Posterior vena cava (tissue), 2 donors: ENCODE data around the gene RTL1. TPM values are rescaled to one million over a fixed set of nuclear protein-coding genes. Genes with fewer than 3 reads are reported as not detected.

Source experiments
- DNase-seq: peaks from one replicate; pipeline ENCODE4 v3.0.0-alpha.2; 2020; ENCODE audit warnings: low spot score
- intact Hi-C, 2 donors: fragments of 100-400 bp; cut with DNase I; formaldehyde crosslinking; loops; one replicate each; pipeline versions ENCODE4 v1.14.1 to v1.14.2; 2022 to 2023
- total RNA-seq, 2 donors: library from RNA; stranded (reverse); fragmentation: NEBNext Ultra II Directional; extraction: Animal tissue kit (Norgen Biotek cat#: 25700); gene quantifications; one replicate each; pipeline ENCODE4 v1.2.1, GENCODE V29; 2021
- donor health status: DM: yes; HTN: yes; CAD: no.
- donor health status: DM: yes; HTN: yes; CAD: no.

The RTL1 gene
- total RNA-seq, 2 donors from 2014 or later: not detected

GRCh38 chr14:100857923-100858837, 45.3 kb downstream of the RTL1 start:
- intact Hi-C loops: no loop called here
- DNase-seq: peak; percentile 57

DNA sequence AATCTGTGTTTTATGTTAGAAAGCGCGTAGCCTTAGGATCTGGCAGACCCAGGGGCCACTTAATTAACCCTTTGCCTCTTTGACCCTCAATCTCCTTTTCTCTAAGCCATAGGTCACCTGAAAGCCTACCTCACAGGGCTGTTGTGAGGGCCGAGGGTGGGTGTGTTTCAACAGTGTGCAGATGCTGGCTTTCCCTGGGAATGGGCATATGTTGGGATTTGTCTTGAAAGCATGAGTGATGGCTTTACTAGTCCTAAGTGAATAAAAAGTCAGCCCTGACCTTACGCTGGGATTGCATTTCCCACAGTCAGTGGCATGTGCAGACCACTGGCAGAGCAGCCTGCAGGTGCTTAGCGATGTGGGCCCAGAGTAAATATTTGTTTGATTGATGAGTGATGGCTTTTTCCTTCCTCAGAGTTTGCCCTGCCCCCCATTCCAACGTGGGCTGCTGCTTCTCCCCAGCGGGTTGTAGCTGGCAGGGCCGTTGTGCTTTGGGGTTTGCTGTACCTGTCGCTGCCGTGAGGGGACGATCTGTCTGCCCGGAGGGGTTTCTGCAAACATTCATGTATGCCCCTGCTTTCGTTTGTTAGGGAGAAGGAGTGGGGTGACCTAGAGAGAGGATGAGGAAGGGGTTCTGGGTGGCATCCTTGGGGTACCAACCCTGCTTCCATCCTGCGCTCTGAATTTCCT, 46.1 kb downstream of the RTL1 start:
- peak; percentile 44 for DNase-seq
- intact Hi-C loops: no loop called here

- intact Hi-C loops: no loop called here
- DNase-seq: peak; percentile 67
These were observed 47.2 kb downstream of the RTL1 start for GRCh38 chr14:100856056-100856950.

DNA sequence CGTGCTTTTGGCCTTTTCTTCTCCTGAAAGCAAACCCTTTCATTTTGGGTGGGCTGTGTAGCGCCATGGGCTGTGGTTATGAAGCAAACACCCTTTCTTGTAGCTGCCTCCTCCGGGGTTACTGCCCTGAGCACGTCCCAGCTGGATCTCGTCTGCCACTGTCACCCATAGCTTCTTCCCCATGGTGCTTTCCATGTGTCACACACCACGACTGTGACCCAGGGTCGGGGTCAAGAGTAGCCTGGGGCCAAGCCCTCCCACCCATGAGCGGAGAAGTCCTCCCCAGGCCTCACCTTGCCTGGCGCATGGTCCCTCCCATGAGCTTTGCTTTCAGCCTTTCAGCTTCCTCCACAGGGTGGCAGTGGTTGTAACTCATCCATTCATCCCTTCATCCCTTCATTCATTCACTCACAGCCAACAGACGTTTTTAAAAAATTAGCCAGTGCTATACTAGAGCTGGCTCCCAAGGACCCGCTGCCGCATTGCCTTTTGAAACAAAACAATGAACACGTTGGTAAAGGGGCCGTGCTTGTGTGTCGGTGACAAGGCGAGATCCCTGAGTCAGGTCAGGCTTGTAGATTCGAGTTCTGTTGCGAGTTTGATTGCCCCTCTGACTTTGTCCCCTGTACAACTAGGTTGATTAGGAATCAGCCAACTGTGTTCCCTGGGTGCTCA, 48.1 kb downstream of the RTL1 start:
- DNase-seq: peak; percentile 67
- intact Hi-C loops: no loop called here

GRCh38 chr14:100854435-100854834, 49.1 kb downstream of the RTL1 start:
- intact Hi-C loops: no loop called here

DNA sequence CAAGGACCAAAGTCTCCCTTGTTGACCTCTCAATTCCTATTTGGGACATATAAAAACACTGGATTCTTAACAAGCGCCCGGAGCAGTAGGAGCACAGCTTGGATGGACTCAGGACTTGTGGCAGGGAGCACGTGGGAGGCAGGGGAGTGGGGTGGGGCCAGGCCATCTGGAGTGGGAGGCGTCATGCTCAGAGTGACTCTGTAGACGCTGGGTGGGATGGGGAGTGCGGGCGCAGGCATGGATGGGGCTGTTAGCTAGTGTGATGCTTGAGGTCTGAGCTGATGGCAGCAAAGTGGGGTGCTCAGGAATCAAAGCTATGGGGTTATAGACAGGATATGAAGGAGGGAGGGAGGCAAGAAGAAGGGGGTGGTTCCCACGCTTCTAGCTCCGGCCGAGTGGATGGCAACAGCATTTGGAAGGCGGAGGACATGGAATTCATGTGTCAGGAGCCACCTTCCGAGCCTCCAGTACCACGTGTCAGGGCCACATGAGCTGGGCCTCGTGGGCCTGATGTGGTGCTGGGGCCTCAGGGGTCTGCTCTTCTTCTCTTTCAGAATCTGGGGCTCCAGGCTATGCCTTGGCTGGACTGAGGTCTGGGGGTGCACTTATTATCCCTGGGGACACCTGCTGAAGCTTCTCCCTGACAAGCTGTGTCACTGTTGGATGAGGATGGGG, 51.4 kb downstream of the RTL1 start:
- intact Hi-C loops: no loop called here
- peak; percentile 68 for DNase-seq

More at GRCh38 chr14:100854435-100854834, 49.1 kb downstream of the RTL1 start:
- peak; percentile 36 for DNase-seq

DNA sequence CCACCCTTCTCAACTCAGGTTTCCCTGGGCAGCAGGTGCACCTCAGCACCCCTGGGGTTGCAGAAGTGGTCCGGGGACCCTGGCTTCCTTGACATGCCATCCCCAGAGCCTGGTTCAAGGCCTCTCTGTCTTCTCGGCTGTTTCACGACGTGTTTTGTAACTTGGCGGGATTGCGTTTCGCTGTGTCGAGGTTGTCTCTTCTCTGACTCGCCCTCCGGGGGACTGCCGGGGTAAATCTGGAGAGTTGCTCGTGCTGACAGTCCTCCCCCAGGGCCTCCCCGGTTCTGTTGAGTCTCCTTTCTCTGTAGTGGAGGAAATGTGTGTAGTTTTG, 52.0 kb downstream of the RTL1 start:
- intact Hi-C loops: no loop called here
- DNase-seq: no peak

DNA sequence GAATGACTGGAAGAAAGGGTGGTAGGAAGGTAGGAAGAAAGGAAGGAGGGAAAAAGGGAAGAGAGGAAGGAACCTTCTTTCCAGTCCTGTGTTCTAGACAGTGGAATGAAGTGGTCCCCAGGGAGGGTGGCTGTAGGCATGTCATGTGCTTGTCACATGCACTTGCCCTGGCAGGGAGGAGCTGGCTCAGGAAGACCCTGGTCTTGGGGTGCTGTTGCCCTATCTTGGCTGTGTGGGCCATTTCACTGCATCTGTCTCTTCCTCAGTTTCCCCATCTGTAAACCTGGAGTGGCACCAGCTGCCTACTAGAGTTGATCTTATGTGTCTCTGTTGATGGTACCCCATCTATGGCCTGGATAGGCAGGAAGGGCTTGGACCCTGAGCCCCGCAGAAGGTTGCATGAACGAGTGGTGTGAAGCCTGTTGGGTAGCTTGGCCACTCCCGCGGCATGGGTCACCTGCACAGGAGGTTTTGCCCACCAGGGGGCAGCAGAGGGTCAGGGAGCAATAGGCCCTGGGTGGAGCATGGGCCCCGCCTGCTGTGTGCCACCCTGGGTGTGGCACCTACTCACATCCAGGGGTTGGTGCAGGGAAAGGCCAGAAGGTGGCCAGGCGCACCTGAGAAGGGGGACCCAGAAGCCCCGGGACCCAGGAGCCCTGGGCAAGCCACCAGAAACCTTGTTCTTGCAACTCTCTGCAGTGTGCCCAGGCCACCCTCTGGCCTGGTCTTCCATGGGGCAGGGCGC, 52.5 kb downstream of the RTL1 start:
- peak; percentile 94 for DNase-seq
- intact Hi-C loops: no loop called here

GRCh38 chr14:100849115-100849781, 54.3 kb downstream of the RTL1 start:
- peak; percentile 3 for DNase-seq
- intact Hi-C loops: no loop called here

- intact Hi-C loops: no loop called here
- peak; percentile 32 for DNase-seq
These were observed 57.1 kb downstream of the RTL1 start for GRCh38 chr14:100846309-100846859.

- DNase-seq: peak; percentile 73
These were observed 58.2 kb downstream of the RTL1 start for GRCh38 chr14:100845341-100845740.

GRCh38 chr14:100844846-100845245, 58.7 kb downstream of the RTL1 start:
- intact Hi-C loops: no loop called here
- DNase-seq: peak; percentile 50

More at GRCh38 chr14:100845341-100845740, 58.2 kb downstream of the RTL1 start:
- intact Hi-C loops: no loop called here

DNA sequence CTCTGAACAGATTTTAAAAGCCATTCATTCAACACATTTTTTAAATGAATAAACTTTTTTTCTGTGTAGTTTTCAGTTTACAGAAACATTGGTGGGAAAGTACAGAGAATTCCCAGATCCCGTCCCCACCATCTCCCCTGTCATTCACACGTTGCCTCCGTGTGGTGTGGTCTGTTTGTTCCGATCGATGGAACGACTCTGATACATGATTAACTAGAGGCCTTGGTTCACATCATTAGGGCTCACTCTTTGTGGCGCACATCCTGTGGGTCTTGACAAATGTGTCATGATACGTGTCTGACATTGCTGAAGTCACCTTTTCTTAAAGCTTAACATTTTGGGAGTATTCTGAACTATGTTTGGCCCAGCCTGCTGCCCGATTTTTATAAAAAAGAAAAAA, 59.1 kb downstream of the RTL1 start:
- peak; percentile 14 for DNase-seq
- intact Hi-C loops: no loop called here

GRCh38 chr14:100844082-100844408, 59.5 kb downstream of the RTL1 start:
- peak; percentile 16 for DNase-seq
- intact Hi-C loops: no loop called here

GRCh38 chr14:100842799-100843198, 60.7 kb downstream of the RTL1 start:
- intact Hi-C loops: no loop called here
- peak; percentile 59 for DNase-seq

DNA sequence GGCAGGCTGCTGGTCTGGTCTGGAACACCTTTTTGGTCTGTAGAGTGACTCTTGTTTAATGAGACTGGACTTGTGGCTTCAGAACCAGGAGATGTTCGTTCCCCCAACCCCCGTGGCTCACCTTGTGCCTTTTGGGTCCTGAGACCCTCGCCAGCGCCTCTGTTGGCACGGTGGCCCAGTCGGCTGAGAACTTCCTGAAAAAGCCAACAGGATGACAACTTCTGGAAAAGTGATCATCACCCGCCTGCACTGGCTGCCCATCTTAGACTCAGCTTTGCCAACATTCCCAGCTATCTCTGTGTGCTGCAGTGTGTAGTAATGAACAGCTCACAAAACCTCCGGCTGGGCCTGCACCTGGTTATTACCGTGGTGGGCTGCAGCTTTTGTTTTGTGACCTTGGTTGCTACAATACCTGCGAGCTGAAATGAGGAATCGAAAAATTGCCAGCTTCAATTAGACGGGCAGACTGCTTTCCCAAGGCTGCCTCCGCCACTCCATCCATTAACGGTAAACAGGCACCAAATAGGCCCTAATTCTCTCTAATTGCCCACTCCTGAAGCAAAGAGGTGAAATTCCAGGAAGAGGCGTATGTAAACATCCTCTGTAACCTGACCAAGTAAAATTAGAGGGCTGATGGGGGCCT, 61.6 kb downstream of the RTL1 start:
- DNase-seq: peak; percentile 66
- intact Hi-C loops: no loop called here
